Body of pancreas (tissue), 4 donors: ENCODE results near the gene RAP1B.

ENCODE experiments used
- POLR2A ChIP-seq, 3 donors: fragments of 450-650 bp; IDR thresholded peaks; one replicate each; pipeline ENCODE4 v1.6.1; 2016; ENCODE audit warnings: antibody characterized with exemption in 3 of 3, mild to moderate bottlenecking in 2 of 3
- TF ChIP-seq, protein P1 (sequence below), 7 experiments: fragments of 450-650 bp in 4 of 7; fragments of 200-600 bp in 3 of 7; sonication (generic) in 3 of 7; IDR thresholded peaks; one replicate each; pipeline ENCODE4 v1.5.1; 2016 to 2019; ENCODE audit warnings: antibody characterized with exemption in 7 of 7

DNA sequence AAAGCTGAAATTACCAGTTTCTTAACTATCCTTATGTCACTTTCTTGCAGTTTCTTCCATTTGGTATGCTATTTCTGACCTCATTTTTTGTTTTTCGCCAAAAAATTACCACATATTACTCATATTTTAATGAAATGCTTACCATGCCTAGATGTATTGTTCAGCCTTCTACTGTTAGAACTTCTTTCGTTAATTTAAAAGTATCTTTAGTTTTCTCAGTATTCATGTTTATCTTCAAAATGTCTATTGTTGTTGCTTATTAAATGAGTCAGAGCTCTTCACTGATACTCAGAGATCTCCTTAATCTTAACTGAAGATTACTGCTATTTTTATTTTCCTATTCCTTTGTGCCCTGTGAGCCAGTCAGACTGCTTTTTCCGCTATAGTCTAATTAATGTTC is 20.5 kb downstream of the RAP1B start:
- TF ChIP-seq POLR2A (IDR thresholded peaks at IDR 0.05): no peak
- TF ChIP-seq, protein P1, sequence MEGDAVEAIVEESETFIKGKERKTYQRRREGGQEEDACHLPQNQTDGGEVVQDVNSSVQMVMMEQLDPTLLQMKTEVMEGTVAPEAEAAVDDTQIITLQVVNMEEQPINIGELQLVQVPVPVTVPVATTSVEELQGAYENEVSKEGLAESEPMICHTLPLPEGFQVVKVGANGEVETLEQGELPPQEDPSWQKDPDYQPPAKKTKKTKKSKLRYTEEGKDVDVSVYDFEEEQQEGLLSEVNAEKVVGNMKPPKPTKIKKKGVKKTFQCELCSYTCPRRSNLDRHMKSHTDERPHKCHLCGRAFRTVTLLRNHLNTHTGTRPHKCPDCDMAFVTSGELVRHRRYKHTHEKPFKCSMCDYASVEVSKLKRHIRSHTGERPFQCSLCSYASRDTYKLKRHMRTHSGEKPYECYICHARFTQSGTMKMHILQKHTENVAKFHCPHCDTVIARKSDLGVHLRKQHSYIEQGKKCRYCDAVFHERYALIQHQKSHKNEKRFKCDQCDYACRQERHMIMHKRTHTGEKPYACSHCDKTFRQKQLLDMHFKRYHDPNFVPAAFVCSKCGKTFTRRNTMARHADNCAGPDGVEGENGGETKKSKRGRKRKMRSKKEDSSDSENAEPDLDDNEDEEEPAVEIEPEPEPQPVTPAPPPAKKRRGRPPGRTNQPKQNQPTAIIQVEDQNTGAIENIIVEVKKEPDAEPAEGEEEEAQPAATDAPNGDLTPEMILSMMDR (IDR thresholded peaks at IDR 0.05): no peak
